Forelimb muscle (tissue), 1 donor: Measurements from ENCODE around the gene GORAB. TPM values are rescaled to one million over a fixed set of nuclear protein-coding genes. Genes with fewer than 3 reads are reported as not detected.
A peak's percentile ranks its signal among the peaks of the same experiment; 100 is the strongest.

ENCODE experiments used
- DNase-seq: peaks from one replicate; pipeline ENCODE4 v3.0.0-alpha.2; 2013; ENCODE audit warnings: low read depth
- polyA plus RNA-seq: library from polyadenylated mRNA; unstranded; fragments of 120-200 nt; gene quantifications from one replicate; pipeline ENCODE4 v1.2.1, GENCODE V29; 2013; ENCODE audit not compliant: insufficient read length

The GORAB gene
- polyA plus RNA-seq, 1 donor, result 18.4 TPM

DNA sequence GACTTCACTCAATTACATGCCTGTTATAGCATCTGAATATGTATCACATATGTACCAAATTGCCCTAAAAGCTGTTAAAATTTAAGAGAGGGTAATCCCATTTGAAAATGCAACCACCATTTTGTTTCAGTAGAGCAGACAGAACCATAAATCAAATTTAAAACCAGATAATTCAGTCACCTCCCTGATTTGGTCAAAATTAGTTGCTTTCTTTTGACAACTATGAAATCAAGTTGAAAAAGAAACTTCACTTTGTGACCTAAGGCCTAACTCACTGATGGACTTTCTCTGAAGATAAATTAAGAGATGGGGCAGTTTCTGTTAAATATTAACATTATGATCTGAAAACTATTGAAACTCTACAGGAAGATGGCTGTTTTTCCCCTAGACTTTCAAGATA, 6.7 kb downstream of the GORAB start:
- DNase-seq, result no peak

DNA sequence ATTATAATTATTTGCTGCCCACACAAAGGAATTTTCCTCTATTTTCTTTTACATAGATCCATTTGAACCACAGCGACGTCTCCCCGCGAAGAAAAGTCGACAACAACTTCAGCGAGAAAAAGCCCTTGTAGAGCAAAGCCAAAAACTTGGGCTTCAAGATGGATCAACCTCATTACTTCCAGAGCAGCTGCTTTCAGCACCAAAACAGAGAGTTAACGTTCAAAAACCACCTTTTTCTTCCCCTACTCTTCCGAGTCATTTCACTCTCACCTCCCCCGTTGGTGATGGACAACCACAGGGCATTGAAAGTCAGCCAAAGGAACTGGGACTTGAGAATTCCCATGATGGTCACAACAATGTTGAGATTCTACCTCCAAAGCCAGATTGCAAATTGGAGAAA, 7.2 kb downstream of the GORAB start:
- DNase-seq, result no peak

DNA sequence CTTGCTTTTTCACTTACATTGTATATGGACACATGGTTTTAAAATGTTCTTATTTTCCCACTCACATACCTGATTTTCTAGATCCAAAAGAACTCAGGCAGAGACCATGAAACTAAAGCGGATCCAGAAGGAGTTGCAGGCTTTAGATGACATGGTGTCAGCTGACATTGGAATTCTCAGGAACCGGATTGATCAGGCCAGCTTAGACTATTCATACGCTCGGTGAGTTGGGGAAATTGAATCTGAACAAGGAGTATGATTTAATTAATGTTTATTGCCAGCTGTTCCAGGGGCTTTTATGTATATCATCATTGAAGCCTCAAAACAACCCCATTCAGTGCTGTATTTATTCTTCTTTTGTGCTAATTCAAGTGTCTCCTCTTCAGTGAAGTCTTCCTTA, 12.7 kb downstream of the GORAB start:
- DNase-seq, result no peak

DNA sequence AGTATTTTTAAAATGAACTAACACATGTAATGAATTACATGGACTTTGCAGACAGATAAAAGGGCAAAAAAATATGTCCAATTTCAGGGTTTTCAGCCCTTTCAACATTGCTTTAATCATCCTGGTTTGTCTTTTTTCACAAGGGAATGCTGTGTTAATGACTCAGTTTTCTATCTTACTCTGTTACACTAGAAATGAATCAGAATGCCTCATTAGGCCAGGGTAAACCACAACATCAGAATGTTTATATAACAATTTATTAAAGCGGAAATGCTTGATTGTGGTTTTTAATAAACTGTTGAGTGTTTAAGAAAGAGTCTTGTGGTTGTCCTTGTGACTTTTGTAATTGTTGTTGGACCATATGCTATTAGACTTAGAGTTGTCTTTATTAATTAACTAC, 13.5 kb downstream of the GORAB start:
- no peak for DNase-seq

DNA sequence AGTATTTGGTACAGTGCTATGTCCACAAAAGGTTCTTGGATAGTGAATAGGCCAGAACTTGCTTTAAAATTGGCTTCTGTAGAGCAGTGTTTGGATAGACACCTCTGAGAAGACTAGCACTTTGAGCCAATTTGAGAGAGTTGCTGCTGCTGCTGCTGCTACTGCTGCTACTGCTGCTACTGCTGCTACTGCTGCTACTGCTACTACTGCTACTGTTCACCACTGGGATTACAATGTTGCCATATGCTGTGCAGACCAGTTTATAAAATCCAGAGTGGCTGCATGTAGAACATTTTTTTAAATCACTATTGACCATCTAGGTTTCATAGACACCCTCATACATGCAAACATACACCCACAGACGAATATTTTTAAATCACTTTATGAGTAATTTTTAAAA, 15.3 kb downstream of the GORAB start:
- DNase-seq, result no peak

DNA sequence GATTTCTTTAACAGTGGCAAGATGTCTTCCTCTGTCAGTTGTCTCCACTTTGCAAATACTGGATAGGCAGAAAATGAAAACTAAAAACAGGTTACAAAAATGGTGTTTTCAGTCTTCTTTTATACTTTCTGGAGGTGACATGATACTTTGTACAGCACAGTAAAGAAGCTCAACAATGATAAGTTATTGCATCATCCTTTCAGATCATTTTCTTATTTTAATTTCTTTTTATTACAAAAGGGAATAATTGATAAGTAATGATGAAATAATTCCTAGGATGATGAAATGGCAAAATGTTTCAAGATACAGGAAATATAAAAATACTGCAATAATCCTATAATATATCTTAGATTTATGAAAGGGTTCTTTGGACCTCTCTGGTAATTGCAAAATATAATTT, 16.5 kb downstream of the GORAB start:
- no peak for DNase-seq

DNA sequence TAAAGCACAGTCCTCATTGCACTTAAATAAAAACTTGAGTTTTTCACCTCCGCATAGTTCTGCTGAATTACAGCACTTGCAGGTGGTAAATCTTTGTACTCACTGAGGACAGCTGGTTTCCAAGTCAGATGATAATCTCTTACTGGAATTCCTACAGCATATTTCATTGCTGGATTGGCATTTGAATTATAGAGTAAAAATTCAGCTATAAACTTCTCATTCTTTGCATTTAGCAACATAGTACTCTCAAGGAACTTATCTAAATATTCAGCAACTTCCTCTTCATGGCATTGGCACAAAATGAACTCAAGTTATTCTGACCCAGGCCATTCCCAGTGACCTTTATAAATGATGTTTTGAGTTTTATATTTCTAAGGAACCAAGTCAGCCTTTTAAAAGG, 23.4 kb downstream of the GORAB start:
- DNase-seq, result no peak

DNA sequence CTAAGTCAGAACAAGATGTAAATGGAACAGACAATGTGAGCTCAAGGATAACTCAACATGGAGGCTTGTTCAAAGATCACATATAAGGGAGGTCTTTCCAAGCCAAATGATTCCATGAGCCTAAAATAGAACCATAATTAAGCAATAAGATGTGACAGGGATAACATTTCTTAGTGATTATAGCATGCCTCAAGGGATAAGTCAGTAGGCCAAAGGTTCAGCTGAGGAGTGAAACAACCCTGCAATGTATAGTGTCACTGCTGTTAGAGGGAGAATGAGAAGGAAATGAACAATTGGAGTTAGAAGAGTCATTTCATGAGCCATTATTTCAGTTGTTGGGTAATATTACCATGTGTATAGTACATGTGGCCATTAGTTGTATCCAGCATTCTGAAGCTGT, 25.0 kb downstream of the GORAB start:
- DNase-seq, result no peak

DNA sequence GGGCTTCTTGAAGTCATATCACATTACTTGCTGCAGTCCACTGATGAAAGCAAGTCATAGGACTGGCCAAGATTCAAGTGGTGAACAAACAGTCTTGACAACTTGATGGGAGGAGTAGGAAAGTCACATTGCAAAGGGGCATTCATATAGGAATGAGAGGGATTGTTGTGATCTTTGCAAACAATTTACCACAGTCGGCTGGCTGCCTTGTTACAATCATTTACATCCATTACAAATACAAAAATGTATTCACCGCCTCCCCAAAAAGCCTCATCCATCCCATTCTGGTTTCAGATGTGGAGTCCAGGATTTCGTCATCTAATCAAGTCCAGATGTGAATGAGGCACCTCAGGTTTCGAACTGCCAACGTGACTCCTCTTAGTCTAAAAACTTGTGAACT, 26.8 kb downstream of the GORAB start:
- no peak for DNase-seq

DNA sequence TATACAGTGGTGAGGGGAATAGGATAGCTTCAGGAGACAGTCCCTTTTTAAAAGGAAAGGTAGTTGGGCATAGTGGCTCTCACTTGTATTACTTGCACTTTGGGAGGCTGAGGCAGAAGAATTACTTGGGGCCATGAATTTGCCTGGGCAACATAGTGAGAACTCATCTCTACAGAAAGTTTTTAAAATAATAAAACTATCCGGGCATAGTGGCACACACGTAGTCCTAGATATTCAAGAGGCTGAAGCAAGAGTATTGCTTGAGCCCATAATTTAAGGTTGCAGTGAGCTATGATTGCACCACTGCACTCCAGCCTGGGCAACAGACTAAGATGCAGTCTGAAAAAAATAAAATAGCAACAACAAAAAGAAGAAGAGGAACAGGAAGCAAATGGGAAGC, 27.2 kb downstream of the GORAB start:
- DNase-seq, result no peak

DNA sequence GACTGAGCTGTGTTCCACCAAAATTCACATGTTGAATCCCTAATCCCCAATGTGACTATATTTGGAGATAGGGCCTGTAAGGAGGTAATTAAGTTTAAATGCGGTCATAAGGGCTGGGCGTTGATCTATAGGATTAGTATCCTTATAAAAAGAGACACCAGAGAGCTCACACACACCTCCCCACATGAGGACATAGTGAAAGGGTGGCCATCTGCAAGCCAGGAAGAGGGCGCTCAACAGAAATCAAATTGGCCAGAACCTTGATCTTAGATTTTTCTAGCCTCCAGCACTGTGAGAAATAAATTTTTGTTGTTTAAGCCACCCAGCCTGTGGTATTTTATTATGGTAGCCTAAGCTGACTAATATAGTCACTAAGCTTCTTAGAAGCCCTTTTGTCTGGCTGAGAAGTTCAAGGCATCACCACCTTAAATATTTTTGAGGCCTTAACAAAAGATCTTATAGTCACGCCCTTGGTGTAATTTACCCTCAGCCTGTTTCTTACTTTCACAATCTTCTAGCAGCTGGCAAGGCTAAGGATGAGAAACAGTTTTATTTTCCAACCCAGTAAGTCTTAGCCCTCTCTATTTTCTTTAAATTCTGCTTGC, 28.8 kb downstream of the GORAB start:
- no peak for DNase-seq

DNA sequence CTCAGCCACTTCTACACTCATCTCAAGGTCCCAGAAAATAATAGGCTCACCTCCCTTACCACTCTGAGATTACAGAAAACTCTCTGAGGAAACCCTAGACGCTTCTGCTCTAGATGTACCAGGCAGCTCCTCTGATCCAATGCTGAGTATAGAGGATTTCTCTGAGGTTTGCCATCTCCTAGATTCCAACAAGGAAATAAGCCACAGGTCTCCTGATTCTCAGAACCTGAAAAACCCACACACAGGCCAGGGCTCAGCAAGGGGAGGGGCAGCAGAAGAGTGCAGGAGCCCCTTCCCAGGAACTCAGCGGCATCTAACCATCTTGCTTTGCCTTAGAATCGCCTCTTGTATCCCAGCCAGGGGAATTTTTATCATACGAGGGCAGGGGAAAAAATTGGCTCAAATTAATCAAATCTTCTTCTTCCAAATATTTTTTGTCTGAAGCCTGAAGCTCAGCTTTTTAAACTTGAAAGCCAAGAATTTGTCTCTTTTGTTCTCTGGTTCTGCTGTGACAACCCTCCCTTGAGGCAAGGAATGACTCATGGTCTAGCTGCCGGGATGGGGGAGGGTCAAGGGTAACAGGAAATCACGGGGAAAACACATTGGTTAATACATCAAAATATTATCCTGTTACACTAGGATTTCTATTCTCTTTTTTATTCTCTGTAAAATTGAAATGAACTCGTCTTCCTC, 30.8 kb downstream of the GORAB start:
- no peak for DNase-seq

DNA sequence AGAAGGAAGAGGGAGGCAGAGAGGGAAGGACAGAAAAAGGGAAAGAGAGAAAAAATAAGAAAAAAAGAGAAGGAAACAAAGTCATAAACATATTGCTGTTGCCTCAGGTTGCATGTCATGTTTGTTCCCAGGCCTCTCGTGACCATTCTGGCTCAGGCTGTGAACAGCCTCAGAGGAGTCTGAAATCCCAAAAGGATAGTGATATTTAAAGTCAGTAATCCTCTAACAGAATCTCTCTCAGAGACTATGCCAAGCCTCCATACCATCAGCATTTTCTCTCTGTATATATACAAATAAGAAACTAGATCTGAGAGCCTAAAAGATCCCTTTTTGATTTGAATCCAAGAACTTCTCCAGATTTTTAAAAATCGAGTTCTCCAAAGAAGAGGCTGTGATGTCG, 35.2 kb downstream of the GORAB start:
- no peak for DNase-seq

DNA sequence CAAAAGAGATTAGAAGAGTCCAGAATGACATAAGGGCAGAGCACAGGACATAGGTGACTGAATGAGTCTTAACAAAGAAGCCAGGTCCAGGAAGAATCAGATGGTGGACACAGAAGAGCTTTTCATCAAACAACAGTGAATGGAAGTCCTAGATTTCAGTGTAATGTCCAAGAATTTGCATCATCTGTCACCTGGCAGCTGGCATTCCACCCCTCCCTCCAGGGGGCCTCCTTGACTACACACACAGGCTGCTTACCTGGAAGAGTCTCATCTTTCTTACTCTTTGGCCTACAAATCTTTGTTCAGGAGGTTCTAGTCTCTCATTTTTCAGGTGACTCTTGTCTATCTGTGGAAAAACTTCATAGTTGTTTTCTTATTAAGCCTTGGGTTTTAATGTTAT, 36.2 kb downstream of the GORAB start:
- no peak for DNase-seq

DNA sequence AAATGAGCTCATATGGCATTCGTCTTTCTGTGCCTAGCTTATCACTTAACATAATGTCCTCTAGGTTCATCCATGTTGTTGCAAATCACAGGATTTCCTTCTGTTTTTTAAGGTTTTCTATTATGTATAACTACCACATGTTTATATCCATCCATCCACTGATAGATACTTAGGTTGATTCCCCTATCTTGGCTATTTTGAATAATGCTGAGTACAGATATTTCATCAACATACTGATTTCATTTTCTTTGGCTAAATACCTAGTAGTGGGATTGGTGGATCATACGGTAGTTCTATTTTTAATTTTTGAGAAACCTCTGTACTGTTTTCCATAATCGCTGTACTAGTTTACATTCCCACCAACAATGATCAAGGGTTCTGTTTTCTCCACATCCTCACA, 45.0 kb downstream of the GORAB start:
- no peak for DNase-seq

DNA sequence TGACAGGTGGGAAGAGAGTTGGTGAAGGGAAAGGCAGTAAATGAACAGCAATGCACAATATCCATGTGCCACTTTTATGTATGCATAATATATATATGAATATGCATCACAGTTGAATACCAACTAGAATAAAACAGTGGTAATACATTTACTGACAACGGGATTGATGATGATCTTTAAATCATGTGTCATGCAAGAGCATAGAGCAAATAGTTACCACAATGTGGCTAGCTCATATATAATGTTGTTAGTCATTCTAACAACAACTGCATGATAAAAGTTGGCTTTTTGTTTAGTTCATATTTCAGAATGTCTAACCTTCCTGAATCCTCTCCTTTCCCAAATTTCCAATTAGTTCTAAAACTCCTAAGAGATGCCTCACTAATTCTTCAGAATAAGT, 46.4 kb downstream of the GORAB start:
- DNase-seq, result no peak

DNA sequence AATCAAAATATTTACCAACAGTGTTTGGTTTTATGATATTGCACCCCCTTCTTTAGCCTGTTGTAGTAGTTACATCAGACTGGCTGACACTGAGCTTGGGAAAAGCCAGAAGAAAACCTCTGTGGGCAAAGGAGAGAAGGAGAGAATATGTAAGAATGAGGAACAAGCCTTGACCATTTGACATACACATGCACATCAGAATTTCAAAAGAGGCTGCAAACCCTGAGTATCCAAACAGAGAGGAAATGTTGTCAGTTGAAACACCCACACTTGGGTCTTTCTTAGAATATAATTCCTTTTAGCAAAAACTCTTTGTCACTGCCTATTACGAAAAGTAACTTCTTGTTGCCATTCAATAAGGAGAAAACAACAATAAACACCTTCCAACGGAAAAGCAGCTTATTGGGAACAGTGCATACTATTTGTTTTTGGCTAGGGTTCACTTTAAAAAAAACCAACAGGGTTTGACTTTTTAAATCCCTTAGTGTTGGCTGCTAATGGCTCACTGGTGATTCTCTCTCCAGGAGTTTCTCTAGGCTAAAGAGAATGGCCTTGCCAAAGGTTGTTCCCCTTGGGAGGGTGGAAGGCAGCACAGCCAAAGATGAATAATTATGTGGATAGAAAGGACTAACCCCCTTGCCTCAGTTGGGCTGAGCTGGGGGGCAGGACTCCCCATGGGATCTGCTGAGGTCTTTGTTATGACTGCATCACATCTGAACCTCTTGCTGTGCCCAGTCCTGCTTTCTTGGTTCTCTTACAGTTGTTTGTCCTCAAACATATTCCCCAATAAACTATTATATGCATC, 48.9 kb downstream of the GORAB start:
- no peak for DNase-seq

DNA sequence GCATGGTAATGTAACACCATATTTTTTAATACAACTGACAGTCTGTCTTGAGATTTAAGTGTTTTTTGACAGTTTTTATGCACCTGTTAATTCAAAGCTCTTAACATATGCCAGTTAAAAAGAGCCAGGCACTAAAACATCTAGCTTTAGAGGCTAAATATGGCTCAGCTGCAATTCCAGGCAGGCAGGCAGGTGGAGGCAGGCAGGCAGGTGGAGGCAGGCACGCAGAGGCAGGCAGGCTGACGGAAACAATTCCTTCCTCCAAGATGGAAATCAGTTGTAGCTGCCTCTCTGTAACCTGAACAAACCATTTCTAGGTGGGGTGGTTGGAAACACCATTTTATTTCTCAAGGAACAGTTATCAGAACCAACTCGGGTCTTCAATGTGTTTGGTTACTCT, 51.2 kb downstream of the GORAB start:
- no peak for DNase-seq

DNA sequence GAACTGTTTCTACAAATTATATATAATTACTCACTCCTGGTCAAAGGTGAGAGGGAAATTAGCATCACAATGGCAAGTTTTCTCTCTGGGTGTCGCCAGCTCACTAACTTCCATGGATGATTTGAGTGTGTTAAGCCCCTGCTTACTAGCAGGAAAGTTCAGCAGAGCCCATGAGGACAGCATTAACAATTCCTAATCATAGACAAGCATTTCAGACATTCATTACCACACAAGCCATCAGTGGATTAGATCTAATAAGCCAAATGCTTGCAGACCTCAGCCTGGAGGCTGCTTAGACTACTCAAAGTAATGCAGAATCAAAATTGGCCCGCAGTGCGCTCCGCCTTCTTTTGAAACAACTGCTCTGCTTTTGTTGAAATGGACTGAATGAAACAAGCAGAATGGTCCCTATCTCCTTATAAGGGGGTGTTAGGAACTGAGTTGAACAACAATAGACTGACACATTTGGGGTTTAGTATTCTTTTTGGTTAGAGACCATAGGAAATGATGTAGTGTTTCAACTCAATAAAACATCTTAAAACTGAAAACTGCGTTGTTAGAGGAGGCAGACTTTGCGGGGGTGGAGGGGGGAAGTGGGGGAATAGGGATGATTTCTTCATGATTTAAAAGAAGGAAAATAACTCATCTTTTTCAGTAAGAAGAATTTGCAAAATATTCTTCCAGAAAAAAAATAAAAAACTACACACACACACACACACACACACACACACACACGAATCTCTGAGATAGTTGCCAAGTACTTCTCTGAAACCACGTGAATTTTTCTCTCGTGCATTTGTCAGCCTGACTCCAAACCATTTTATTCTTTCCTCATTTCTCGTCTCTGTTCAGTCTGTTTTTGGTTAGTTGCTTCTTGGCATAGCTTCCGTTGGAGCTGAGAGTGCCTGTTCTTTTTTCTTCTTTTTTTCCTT, 54.6 kb downstream of the GORAB start:
- DNase-seq, result peak; percentile 70

DNA sequence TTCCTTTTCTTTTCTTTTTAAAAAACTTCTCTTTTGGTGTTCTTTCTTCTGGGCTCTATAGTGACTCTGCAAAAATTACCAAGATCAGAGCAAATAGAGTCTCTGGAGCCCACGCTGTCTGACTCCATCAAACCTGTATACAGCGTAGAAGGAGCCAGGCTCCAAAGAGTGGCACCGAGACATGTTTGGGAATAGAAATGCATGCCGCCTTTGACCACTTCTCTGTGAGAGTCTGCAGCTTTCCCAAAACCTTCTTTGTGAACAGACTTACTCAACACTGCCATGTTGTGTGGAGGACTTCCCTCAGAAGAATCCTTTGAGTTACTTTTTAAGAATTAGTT, 55.3 kb downstream of the GORAB start:
- no peak for DNase-seq

DNA sequence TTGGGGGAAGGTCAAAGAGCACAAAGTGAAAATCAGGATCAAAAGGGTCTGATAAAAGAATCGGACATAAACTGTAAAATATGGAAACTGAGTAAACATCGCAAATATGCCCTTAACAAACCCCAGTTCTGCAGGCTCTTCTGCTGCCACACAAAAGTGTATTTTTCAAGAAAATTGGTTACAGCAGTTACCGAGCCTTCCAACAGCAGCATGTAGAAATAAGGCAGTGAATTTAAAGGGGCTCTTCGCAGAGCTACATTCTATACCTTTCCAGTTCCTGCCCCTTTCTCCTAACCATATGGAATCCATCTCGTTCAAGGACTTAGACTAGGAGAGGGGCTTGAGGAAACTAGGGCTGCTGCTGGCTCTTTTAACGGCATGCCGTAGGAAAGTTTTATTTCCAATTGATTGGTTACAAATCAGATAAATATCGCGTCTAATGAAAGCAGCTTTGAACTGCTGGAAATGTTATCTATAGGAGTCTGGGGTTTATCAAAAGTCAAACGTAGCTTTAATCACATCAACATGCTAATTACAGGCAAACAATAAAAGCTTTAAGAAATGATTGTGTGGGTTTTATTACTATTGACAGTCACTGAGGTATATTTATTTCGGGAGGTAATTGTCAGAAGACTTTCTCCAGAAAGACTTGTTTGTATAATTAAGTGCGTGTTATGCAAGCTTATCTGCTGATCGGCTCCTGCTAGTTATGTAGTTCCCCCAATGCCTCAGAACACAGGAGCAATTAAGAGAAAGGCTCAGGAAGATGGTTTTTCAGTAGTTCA, 59.1 kb downstream of the GORAB start:
- no peak for DNase-seq
